ENCODE data around the gene SSC4D. TPM values are rescaled to one million over a fixed set of nuclear protein-coding genes. Genes with fewer than 3 reads are reported as not detected.

SSC4D gene
- total and polyA plus RNA-seq, 2 experiments from 2014 or later = 4.9 to 11.4 TPM

DNA sequence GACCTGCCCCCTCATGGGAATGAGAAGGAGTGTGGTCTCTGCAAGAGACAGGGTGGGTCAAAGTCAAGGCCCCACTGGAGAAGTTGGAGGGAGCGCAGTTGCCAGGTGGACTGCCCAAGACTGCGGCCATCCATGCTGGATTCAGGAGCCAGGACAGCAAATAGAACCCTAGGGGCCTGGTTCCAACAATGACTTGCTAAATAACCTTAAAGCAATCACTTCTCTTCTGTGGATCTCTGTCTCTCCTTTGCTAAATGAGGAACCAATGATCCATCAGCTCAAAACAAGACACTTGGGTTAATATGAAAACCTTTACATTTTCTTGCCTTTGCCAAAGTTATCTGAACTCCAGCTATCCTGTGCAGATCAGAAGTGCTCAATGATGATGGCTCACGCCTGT, 38.1 kb downstream of the SSC4D start:
- Mint-ChIP-seq H3K27ac (no peak overlapping the region), H3K27me3 (ENCODE audit: insufficient read depth, low read depth, poor library complexity) (peaks cover 12% of the 10 kb centered on the region), H3K4me3 (no peak overlapping the region), H3K9me3 (no peaks in the 10 kb centered on the region), H3K4me1 (peaks cover 10% of the 10 kb centered on the region; the same call in 2 of the 3 replicates), H3K36me3 (ENCODE audit: low read depth) (no peaks in the 10 kb centered on the region; the same call in 2 of the 3 replicates)
- ATAC-seq (no peak), DNase-seq (ENCODE audit: low spot score) (no peak)
- Histone ChIP-seq H3K9me2 (ENCODE audit: insufficient read depth) (no peaks in the 10 kb centered on the region), H3K27me3 (ENCODE audit: insufficient read depth) (no peaks in the 10 kb centered on the region), H3K4me2 (no peak overlapping the region), H3K27ac (ENCODE audit: low read depth) (no peak overlapping the region), H2AFZ (no peak overlapping the region), H4K20me1 (replicated peaks; ENCODE audit: insufficient read depth) (no peaks in the 10 kb centered on the region), H3F3A (replicated peaks; ENCODE audit: low read depth) (no peaks in the 10 kb centered on the region), H3K36me3 (ENCODE audit: insufficient read depth) (no peaks in the 10 kb centered on the region), H3K4me1 (ENCODE audit: insufficient read depth) (no peaks in the 10 kb centered on the region), H3K79me2 (replicated peaks; ENCODE audit: insufficient read depth) (no peaks in the 10 kb centered on the region), H3K4me3 (no peak overlapping the region)
- TF ChIP-seq EZH2phosphoT487 (IDR thresholded peaks at IDR 0.05; ENCODE audit: unreplicated experiment) (no peak), EZH2 (IDR thresholded peaks at IDR 0.05; ENCODE audit: low read depth, unreplicated experiment) (no peak), CREB1 (CRISPR knock-in tag; IDR thresholded peaks at IDR 0.05; ENCODE audit: low read depth) (no peak)
- TF ChIP-seq, protein P1, sequence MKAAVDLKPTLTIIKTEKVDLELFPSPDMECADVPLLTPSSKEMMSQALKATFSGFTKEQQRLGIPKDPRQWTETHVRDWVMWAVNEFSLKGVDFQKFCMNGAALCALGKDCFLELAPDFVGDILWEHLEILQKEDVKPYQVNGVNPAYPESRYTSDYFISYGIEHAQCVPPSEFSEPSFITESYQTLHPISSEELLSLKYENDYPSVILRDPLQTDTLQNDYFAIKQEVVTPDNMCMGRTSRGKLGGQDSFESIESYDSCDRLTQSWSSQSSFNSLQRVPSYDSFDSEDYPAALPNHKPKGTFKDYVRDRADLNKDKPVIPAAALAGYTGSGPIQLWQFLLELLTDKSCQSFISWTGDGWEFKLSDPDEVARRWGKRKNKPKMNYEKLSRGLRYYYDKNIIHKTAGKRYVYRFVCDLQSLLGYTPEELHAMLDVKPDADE (IDR thresholded peaks at IDR 0.05) = no peak

DNA sequence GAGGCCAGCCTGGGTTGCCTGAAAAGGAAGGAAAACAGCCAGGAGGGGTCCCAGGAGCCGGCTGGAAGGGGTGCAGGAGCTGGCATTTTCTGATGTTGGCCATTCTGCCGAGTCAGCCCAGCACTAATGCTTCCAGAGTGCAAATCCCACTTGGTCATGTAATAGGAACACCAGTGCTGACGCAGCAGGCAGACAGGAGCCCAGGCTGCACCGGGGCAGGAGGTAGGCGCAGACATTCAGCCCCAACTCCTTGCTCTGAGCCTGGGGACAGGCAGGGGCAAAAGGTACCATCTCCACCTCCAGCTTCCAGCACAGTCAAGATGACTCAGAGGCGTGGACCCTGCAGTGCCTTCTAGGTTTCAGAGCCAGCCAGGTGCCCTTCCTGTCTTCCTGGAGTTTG, 40.5 kb downstream of the SSC4D start:
- H3K27me3 Mint-ChIP-seq (ENCODE audit: insufficient read depth, low read depth, poor library complexity) = peaks cover 14% of the 10 kb centered on the region
- no peak overlapping the region for H3K4me3 ChIP-seq
- H3K36me3 ChIP-seq (ENCODE audit: insufficient read depth) = no peaks in the 10 kb centered on the region
- no peaks in the 10 kb centered on the region for H3K36me3 Mint-ChIP-seq (ENCODE audit: low read depth)
- no peak overlapping the region for H3K4me2 ChIP-seq
- no peaks in the 10 kb centered on the region for H3F3A ChIP-seq (replicated peaks; ENCODE audit: low read depth)
- H3K79me2 ChIP-seq (replicated peaks; ENCODE audit: insufficient read depth) = no peaks in the 10 kb centered on the region
- no peak overlapping the region for H3K4me3 Mint-ChIP-seq
- peaks cover 18% of the 10 kb centered on the region for H3K4me1 Mint-ChIP-seq
- ATAC-seq (no peak), DNase-seq (ENCODE audit: low spot score) (no peak)
- no peak overlapping the region for H3K27ac Mint-ChIP-seq
- TF ChIP-seq NANOG (IDR thresholded peaks at IDR 0.05; ENCODE audit: borderline replicate concordance) (no peak), CTCF (conservative IDR thresholded peaks at IDR 0.05; ENCODE audit: low read depth in 2 of 2) (no peak), STAT1 (IDR thresholded peaks at IDR 0.05; ENCODE audit: unreplicated experiment) (no peak)
- no peaks in the 10 kb centered on the region for H3K9me2 ChIP-seq (ENCODE audit: insufficient read depth)
- no peak overlapping the region for H3K27ac ChIP-seq (ENCODE audit: low read depth)
- peak overlapping the region; percentile 87 for H2AFZ ChIP-seq
- no peaks in the 10 kb centered on the region for H4K20me1 ChIP-seq (replicated peaks; ENCODE audit: insufficient read depth)
- peaks cover 11% of the 10 kb centered on the region for H3K4me1 ChIP-seq (ENCODE audit: insufficient read depth)
- H3K9me3 Mint-ChIP-seq = no peaks in the 10 kb centered on the region
- no peaks in the 10 kb centered on the region for H3K27me3 ChIP-seq (ENCODE audit: insufficient read depth)

GRCh38 chr7:76368190-76368589, 41.3 kb downstream of the SSC4D start:
- no peak overlapping the region for H3K27ac ChIP-seq (ENCODE audit: low read depth)
- H3K27me3 ChIP-seq (ENCODE audit: insufficient read depth) = no peaks in the 10 kb centered on the region
- H3K4me1 Mint-ChIP-seq = peaks cover 18% of the 10 kb centered on the region
- H3K79me2 ChIP-seq (replicated peaks; ENCODE audit: insufficient read depth) = no peaks in the 10 kb centered on the region
- H3K36me3 ChIP-seq (ENCODE audit: insufficient read depth) = no peaks in the 10 kb centered on the region
- H3K36me3 Mint-ChIP-seq (ENCODE audit: low read depth) = no peaks in the 10 kb centered on the region
- H3K27me3 Mint-ChIP-seq (ENCODE audit: insufficient read depth, low read depth, poor library complexity) = peaks cover 11% of the 10 kb centered on the region
- no peak overlapping the region for H2AFZ ChIP-seq
- no peak overlapping the region for H3K4me2 ChIP-seq
- H3K4me3 ChIP-seq = no peak overlapping the region
- no peak overlapping the region for H3K27ac Mint-ChIP-seq
- H3K9me2 ChIP-seq (ENCODE audit: insufficient read depth) = no peaks in the 10 kb centered on the region
- no peaks in the 10 kb centered on the region for H3K9me3 Mint-ChIP-seq
- ATAC-seq (no peak), DNase-seq (ENCODE audit: low spot score) (no peak)
- H3K4me1 ChIP-seq (ENCODE audit: insufficient read depth) = peaks cover 13% of the 10 kb centered on the region
- H3F3A ChIP-seq (replicated peaks; ENCODE audit: low read depth) = no peaks in the 10 kb centered on the region
- H3K4me3 Mint-ChIP-seq = no peak overlapping the region
- no peaks in the 10 kb centered on the region for H4K20me1 ChIP-seq (replicated peaks; ENCODE audit: insufficient read depth)
- TF ChIP-seq EZH2phosphoT487 (IDR thresholded peaks at IDR 0.05; ENCODE audit: unreplicated experiment) (no peak), CREB1 (CRISPR knock-in tag; IDR thresholded peaks at IDR 0.05; ENCODE audit: low read depth) (no peak), ZNF114 (CRISPR knock-in tag; IDR thresholded peaks at IDR 0.05) (no peak)
